ENCODE measurements around the gene HIP1R.
A peak's percentile ranks its signal among the peaks of the same experiment; 100 is the strongest.

Gene HIP1R

GRCh38 chr12:122855071-122855829 lies 20.0 kb downstream of the HIP1R start:
- no peak overlapping the region for H3K4me3 ChIP-seq (ENCODE audit: low read depth, low read length)
- no peaks in the 10 kb centered on the region for H3K9me3 ChIP-seq (ENCODE audit: control insufficient read depth, insufficient read depth, low read depth, low read length)
- H3K4me1 ChIP-seq (ENCODE audit: control insufficient read depth, insufficient read depth, low read length): no peaks in the 10 kb centered on the region
- CTCF ChIA-PET: no interaction called here
- peaks cover 0 to 40% of the 10 kb centered on the region in 2 experiments; a peak in 1 of 3 replicates for H3K36me3 ChIP-seq (ENCODE audit: control insufficient read depth in 2 of 2, insufficient read depth in 1 of 2, low read length in 2 of 2)
- POLR2A ChIA-PET: interaction anchor here (0.5 to 1.2 kb wide), 2 partner anchors 19 to 37 kb away, joined by 4 read pairs; no protein-coding TSS in a partner anchor
- no peak for TF ChIP-seq SCRT2 (tag by site-specific recombination; IDR thresholded peaks at IDR 0.05)
- TF ChIP-seq GLIS2 (tag by site-specific recombination; IDR thresholded peaks at IDR 0.05): no peak; the same call in 1 of the 2 replicates
- H3K27ac ChIP-seq (ENCODE audit: extremely low read depth, low read depth, low read length): no peak overlapping the region

- ChIA-PET CTCF (interaction anchor here (0.5 to 2.5 kb wide), 3 partner anchors 63 to 312 kb away, joined by 3 to 14 read pairs (median 4); no protein-coding TSS in a partner anchor), POLR2A (interaction anchor here (0.5 to 1.2 kb wide), 3 partner anchors 20 to 99 kb away, joined by 3 to 4 read pairs (median 4); no protein-coding TSS in a partner anchor)
- H3K36me3 ChIP-seq (ENCODE audit: control insufficient read depth in 2 of 2, insufficient read depth in 1 of 2, low read length in 2 of 2): peaks cover 0 to 42% of the 10 kb centered on the region in 2 experiments; a peak in 1 of 3 replicates
- H3K27ac ChIP-seq (ENCODE audit: extremely low read depth, low read depth, low read length): no peak overlapping the region
- peak; percentile 19; the same call in 1 of the 2 replicates for TF ChIP-seq ZNF394 (tag by site-specific recombination; IDR thresholded peaks at IDR 0.05; ENCODE audit: borderline replicate concordance)
- TF ChIP-seq BCL11A (tag by site-specific recombination; IDR thresholded peaks at IDR 0.05; ENCODE audit: low read depth): no peak
- no peak for TF ChIP-seq ZNF473 (tag by site-specific recombination; IDR thresholded peaks at IDR 0.05)
- no peak for TF ChIP-seq MYNN (tag by site-specific recombination; IDR thresholded peaks at IDR 0.05; ENCODE audit: borderline replicate concordance)
- TF ChIP-seq ZNF600 (tag by site-specific recombination; IDR thresholded peaks at IDR 0.05): 0 out of 2 replicates have a peak, but pooled peaks have one; percentile 43
- TF ChIP-seq ZIC2 (tag by site-specific recombination; IDR thresholded peaks at IDR 0.05): peak; percentile 44
- TF ChIP-seq MZF1 (tag by site-specific recombination; IDR thresholded peaks at IDR 0.05; ENCODE audit: borderline replicate concordance): no peak
- no peak for TF ChIP-seq ZBTB44 (tag by site-specific recombination; IDR thresholded peaks at IDR 0.05)
- no peak for TF ChIP-seq ZNF658 (tag by site-specific recombination; IDR thresholded peaks at IDR 0.05)
- TF ChIP-seq BCL11B (tag by site-specific recombination; IDR thresholded peaks at IDR 0.05; ENCODE audit: low read depth): no peak
- TF ChIP-seq ZNF48 (tag by site-specific recombination; IDR thresholded peaks at IDR 0.05): no peak
- peak; percentile 14; the same call in 1 of the 2 replicates for TF ChIP-seq GLIS1 (tag by site-specific recombination; IDR thresholded peaks at IDR 0.05)
- no peak for TF ChIP-seq HOXC10 (CRISPR knock-in tag; IDR thresholded peaks at IDR 0.05)
- TF ChIP-seq YY1 (tag by site-specific recombination; IDR thresholded peaks at IDR 0.05): no peak
- TF ChIP-seq GLIS2 (tag by site-specific recombination; IDR thresholded peaks at IDR 0.05): peak; percentile 35
- no peak for TF ChIP-seq ZNF488 (tag by site-specific recombination; IDR thresholded peaks at IDR 0.05)
- TF ChIP-seq HIC1 (tag by site-specific recombination; IDR thresholded peaks at IDR 0.05): 0 out of 2 replicates have a peak, but pooled peaks have one; percentile 27
- no peaks in the 10 kb centered on the region for H3K9me3 ChIP-seq (ENCODE audit: control insufficient read depth, insufficient read depth, low read depth, low read length)
- no peak overlapping the region for H3K4me3 ChIP-seq (ENCODE audit: low read depth, low read length)
- H3K4me1 ChIP-seq (ENCODE audit: control insufficient read depth, insufficient read depth, low read length): no peaks in the 10 kb centered on the region
Measured at GRCh38 chr12:122855928-122856831, 20.9 kb downstream of the HIP1R start.

All from HEK293 (cell line).